Keratinocyte (primary cell): Measurements from ENCODE around the gene CCDC167.

Experiments
- EZH2 ChIP-seq: IDR thresholded peaks from one replicate; pipeline ENCODE4 v1.6.1; 2012; ENCODE audit warnings: inconsistent platforms, mild to moderate bottlenecking, low read length, moderate library complexity
- TF ChIP-seq, protein P1 (sequence below), 3 experiments: IDR thresholded peaks in 1 of 3; conservative IDR thresholded peaks in 1 of 3; optimal IDR thresholded peaks in 1 of 3; 2 replicates in 2 of 3; 3 replicates in 1 of 3; pipeline versions ENCODE3 to v1.5.1; 2011; ENCODE audit warnings: low read length in 3 of 3, mild to moderate bottlenecking in 3 of 3, moderate library complexity in 2 of 3, control low read depth in 1 of 3, inconsistent platforms in 1 of 3; ENCODE audit not compliant: insufficient read depth in 2 of 3; ENCODE audit errors: extremely low read depth in 1 of 3

DNA sequence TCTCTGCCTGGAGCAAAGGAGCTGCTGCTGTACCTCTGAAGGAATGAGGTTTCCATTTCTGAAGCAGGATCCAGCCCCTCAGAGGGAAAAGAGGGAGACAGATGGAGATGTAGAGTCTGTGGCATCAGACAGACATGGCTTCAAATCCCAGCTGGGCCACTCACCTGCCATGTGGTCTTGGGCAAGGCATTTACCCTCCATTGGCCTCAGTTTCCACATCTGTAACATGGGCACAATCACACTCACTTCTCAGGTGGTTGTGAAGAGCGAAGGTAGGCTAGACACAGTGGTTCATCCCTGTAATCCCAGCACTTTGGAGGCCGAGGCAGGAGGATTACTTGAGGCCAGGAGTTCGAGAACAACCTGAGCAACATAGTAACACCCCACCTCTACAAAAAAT lies 32.4 kb upstream of the CCDC167 start:
- TF ChIP-seq, protein P1, sequence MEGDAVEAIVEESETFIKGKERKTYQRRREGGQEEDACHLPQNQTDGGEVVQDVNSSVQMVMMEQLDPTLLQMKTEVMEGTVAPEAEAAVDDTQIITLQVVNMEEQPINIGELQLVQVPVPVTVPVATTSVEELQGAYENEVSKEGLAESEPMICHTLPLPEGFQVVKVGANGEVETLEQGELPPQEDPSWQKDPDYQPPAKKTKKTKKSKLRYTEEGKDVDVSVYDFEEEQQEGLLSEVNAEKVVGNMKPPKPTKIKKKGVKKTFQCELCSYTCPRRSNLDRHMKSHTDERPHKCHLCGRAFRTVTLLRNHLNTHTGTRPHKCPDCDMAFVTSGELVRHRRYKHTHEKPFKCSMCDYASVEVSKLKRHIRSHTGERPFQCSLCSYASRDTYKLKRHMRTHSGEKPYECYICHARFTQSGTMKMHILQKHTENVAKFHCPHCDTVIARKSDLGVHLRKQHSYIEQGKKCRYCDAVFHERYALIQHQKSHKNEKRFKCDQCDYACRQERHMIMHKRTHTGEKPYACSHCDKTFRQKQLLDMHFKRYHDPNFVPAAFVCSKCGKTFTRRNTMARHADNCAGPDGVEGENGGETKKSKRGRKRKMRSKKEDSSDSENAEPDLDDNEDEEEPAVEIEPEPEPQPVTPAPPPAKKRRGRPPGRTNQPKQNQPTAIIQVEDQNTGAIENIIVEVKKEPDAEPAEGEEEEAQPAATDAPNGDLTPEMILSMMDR (optimal IDR thresholded peaks at IDR 0.05 in 1 of 3, IDR thresholded peaks at IDR 0.05 in 1 of 3, conservative IDR thresholded peaks at IDR 0.05 in 1 of 3; ENCODE audit: extremely low read depth in 1 of 3, insufficient read depth in 2 of 3, low read length in 3 of 3), result no peak
- TF ChIP-seq EZH2, result no peak
